Fibroblast of villous mesenchyme (primary cell): ENCODE data around the gene ZNF432. TPM values are rescaled to one million over a fixed set of nuclear protein-coding genes. Genes with fewer than 3 reads are reported as not detected.
"Not testable (repeated sequence)": the region's sequence is repeated elsewhere in the genome, so short reads cannot be mapped to it uniquely, and the experiment has no call there.

ENCODE experiments used
- DNase-seq: peaks from one replicate; pipeline ENCODE4 v3.0.0-alpha.2; 2010; ENCODE audit warnings: low read depth
- H3K4me3 ChIP-seq: 2 replicates; pipeline ENCODE4 v1.5.1; 2011; ENCODE audit warnings: low read depth, mild to moderate bottlenecking, low read length
- CTCF ChIP-seq: IDR thresholded peaks from 2 replicates; pipeline ENCODE4 v1.5.1; 2012; ENCODE audit warnings: low read depth, mild to moderate bottlenecking, low read length; ENCODE audit not compliant: insufficient read depth
- total RNA-seq: library from RNA; depleted of rRNA; stranded (reverse); fragments of >200 nt; gene quantifications from 2 replicates; pipeline ENCODE4 v1.2.3, GENCODE V29; 2012

Gene ZNF432
- total RNA-seq, 1 donor = 10.8 TPM

GRCh38 chr19:52066258-52066863 is 17.7 kb upstream of the ZNF432 start:
- no peak for TF ChIP-seq CTCF
- no peak overlapping the region for H3K4me3 ChIP-seq
- no peak for DNase-seq

DNA sequence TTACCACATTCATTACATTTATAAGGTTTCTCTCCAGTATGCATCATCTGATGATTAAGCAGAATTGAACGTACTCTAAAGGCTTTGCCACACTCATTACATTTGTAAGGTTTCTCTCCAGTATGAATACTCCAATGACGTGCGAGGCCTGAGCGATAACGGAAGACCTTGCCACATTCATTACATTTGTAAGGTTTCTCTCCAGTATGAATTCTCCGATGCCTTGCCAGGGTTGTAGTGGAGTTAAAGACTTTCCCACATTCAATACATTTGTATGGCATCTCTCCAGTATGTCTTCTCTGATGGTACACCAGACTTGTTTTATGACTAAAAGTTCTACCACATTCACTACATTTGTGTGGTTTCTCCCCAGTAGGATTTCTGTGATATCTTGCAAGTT is 16.8 kb upstream of the ZNF432 start:
- no peak overlapping the region for H3K4me3 ChIP-seq
- DNase-seq = no peak
- TF ChIP-seq CTCF = no peak

DNA sequence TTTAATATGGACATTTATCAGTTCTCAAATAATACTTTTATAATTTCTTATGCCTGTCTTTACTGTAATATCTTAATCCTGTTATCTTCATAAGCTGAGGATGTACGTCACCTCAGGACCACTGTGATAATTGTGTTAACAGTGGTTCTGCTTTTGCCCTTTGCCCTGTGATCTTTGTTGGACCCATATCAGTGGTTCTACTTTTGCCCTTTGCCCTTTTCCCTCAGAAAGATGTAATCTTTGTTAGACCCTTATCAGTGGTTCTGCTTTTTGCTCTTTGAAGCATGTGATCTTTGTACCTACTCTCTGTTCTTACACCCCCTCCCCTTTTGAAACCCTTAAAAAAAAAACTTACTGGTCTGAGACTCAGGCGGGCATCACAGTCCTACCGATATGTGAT is 7.8 kb upstream of the ZNF432 start:
- not testable (repeated sequence) for H3K4me3 ChIP-seq, DNase-seq

DNA sequence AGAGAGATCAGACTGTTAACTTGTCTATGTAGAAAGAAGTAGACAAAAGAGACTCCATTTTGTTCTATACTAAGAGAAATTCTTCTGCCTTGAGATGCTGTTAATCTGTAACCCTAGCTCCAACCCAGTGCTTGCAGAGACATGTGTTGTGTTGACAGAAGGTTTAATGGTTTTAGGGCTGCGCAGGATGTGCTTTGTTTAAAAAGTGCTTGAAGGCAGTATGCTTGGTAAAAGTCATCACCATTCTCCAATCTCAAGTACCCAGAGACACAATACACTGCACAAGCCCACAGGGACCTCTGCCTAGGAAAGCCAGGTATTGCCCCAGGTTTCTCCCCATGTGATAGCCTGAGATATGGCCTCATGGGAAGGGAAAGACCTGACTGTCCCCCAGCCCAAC is 3.1 kb upstream of the ZNF432 start:
- DNase-seq, H3K4me3 ChIP-seq: not testable (repeated sequence)

- no peak for TF ChIP-seq CTCF
- DNase-seq = no peak
- H3K4me3 ChIP-seq = no peak overlapping the region
Measured at GRCh38 chr19:52039169-52039568, 9.5 kb downstream of the ZNF432 start.

GRCh38 chr19:52034051-52034728 is 14.4 kb downstream of the ZNF432 start:
- no peak overlapping the region for H3K4me3 ChIP-seq
- TF ChIP-seq CTCF = no peak
- peak; percentile 19 for DNase-seq

- DNase-seq = no peak
- TF ChIP-seq CTCF = no peak
- H3K4me3 ChIP-seq = peak overlapping the region; percentile 86
Measured at GRCh38 chr19:52028780-52029123, 19.9 kb downstream of the ZNF432 start.
